Measurements from ENCODE around the gene PIK3R3. TPM values are rescaled to one million over a fixed set of nuclear protein-coding genes. Genes with fewer than 3 reads are reported as not detected.
A peak's percentile ranks its signal among the peaks of the same experiment; 100 is the strongest.

The PIK3R3 gene
- total RNA-seq, 1 experiment from 2014 or later, result 36.3 TPM

DNA sequence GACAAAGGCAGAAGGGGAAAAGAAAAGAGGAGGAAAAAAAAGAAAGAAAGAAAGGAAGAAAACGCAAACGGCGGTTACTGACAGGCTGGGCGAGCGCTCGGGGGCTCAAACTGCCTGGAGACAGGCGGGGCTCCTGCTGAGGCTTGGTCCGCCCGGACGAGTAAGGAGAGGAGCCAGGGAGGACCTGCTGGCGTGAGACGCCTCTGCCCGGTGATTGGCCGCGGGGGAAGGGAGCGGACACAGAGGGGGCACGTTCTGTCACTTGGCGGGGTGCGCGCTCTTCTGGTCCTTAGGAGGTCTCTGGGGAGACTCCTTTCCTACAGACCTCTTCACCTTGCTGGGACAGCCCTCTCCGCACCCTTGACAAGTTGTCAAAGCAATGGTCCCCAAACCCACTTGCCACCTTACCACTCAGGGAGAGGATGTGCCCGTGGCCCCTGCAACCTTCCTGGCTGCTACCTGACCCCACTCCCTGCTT, 791 bp upstream of the PIK3R3 start:
- TF ChIP-seq POLR2AphosphoS5 (IDR thresholded peaks at IDR 0.05; ENCODE audit: low read depth, low read length) (peak; percentile 66; the same call in 1 of the 2 replicates), CTCF (IDR thresholded peaks at IDR 0.05) (no peak), TCF7L2 (IDR thresholded peaks at IDR 0.05; ENCODE audit: low read depth, low read length) (no peak), REST (IDR thresholded peaks at IDR 0.05; ENCODE audit: insufficient read depth in 1 of 2, low read depth in 2 of 2, low read length in 1 of 2) (no peak), SIN3A (IDR thresholded peaks at IDR 0.05; ENCODE audit: borderline replicate concordance, insufficient read depth, low read depth, low read length) (peak; percentile 75)
- DNase-seq (ENCODE audit: low read depth, low spot score) (no peak), ATAC-seq (peak; percentile 78)
- no peaks in the 10 kb centered on the region for H3K27me3 ChIP-seq (ENCODE audit: control insufficient read depth, insufficient read depth, low read length)
- BruUV-seq (replicated peaks), result TSS peak; percentile 97
- ChIA-PET POLR2A (no interaction called here), CTCF (no interaction called here)
- H3K36me3 ChIP-seq (ENCODE audit: control insufficient read depth, insufficient read depth, low read length), result no peaks in the 10 kb centered on the region
- peak overlapping the region; percentile 98 for H3K27ac ChIP-seq (ENCODE audit: low read length)
- intact Hi-C loops (cut with micrococcal nuclease; ENCODE audit: unreplicated experiment), result no loop called here
- H3K9me3 ChIP-seq (ENCODE audit: control insufficient read depth, insufficient read depth, low read depth, low read length), result no peaks in the 10 kb centered on the region
- peaks cover 28% of the 10 kb centered on the region for H3K4me1 ChIP-seq (ENCODE audit: control insufficient read depth, insufficient read depth, low read length)
- peak overlapping the region; percentile 96 to 99 for H3K4me3 ChIP-seq (ENCODE audit: low read depth in 2 of 2, low read length in 2 of 2)
- in situ Hi-C loops (cut with HindIII; ENCODE audit: low pct_unique_long_range_greater_than_20kb, low sequenced_read_pairs), result no loop called here

- CTCF ChIA-PET, result interaction anchor here (0.7 to 1.7 kb wide), 3 partner anchors 49 to 92 kb away, joined by 3 to 5 read pairs (median 4); no protein-coding TSS in a partner anchor
- intact Hi-C loops (cut with micrococcal nuclease; ENCODE audit: unreplicated experiment) (no loop called here), in situ Hi-C loops (cut with HindIII; ENCODE audit: low pct_unique_long_range_greater_than_20kb, low sequenced_read_pairs) (no loop called here)
- Histone ChIP-seq H3K9me3 (ENCODE audit: control insufficient read depth, insufficient read depth, low read depth, low read length) (no peaks in the 10 kb centered on the region), H3K27me3 (ENCODE audit: control insufficient read depth, insufficient read depth, low read length) (no peaks in the 10 kb centered on the region), H3K36me3 (ENCODE audit: control insufficient read depth, insufficient read depth, low read length) (no peaks in the 10 kb centered on the region), H3K4me1 (ENCODE audit: control insufficient read depth, insufficient read depth, low read length) (peaks cover 36% of the 10 kb centered on the region), H3K27ac (ENCODE audit: low read length) (peak overlapping the region; percentile 98), H3K4me3 (ENCODE audit: low read depth in 2 of 2, low read length in 2 of 2) (peak overlapping the region; percentile 96 to 99)
- TF ChIP-seq REST (IDR thresholded peaks at IDR 0.05; ENCODE audit: insufficient read depth in 1 of 2, low read depth in 2 of 2, low read length in 1 of 2) (0 out of 4 replicates have a peak, but pooled peaks of 1 of the 2 experiments have one; percentile 39), POLR2AphosphoS5 (IDR thresholded peaks at IDR 0.05; ENCODE audit: low read depth, low read length) (no peak)
- BruUV-seq (replicated peaks), result TSS peak; percentile 78
- POLR2A ChIA-PET, result interaction anchor here (0.6 to 0.7 kb wide), 6 partner anchors 8 to 384 kb away, joined by 3 to 4 read pairs (median 3); no protein-coding TSS in a partner anchor
- ATAC-seq (peak; percentile 14; the same call in 1 of the 2 replicates), DNase-seq (ENCODE audit: low read depth, low spot score) (no peak)
These were observed 509 bp downstream of the PIK3R3 start for GRCh38 chr1:46131712-46132528.

Data from Panc1 (cell line).